Stimulated activated CD8-positive, alpha-beta memory T cell treated with anti-CD3 and anti-CD28 coated beads, Interleukin-4, amount 100 ng/mL, for 48 hours (primary cell): ENCODE results near the gene TP53TG3F.
"Not testable (repeated sequence)": the region's sequence is repeated elsewhere in the genome, so short reads cannot be mapped to it uniquely, and the experiment has no call there.

Source experiments
- DNase-seq: peaks from one replicate; pipeline ENCODE4 v3.0.0-alpha.2; 2020

The TP53TG3F gene, protein sequence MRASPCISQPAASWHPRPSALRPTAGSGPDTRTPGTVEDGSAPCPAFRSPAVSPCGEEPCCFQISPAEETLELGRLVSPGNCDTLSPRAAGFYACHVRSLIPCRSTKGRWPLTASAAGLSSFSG

DNA sequence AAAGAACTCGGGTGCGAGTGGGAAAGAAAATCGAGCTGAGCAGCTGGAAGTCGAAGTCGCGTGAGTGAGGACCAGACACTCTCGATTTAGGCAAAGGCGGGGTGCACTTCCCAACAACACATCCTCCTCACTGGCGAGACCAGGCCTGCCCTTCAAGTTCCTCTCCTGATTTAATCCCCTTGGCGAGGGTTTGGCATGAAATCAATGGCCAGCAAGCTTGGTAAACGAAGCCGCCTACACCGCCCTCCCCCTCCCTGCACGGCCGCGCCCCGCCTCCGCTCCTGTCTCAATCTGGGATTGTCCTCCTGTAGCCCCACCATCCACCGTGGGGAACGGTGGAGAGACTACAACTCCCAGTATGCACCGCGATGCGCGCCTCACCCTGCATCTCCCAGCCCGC is at the start of gene TP53TG3F:
TSS of gene TP53TG3F (plus strand) at position 301 of the 400 bp plus-strand sequence. CDS start at position 369, 68 bp downstream.
- DNase-seq: not testable (repeated sequence)

DNA sequence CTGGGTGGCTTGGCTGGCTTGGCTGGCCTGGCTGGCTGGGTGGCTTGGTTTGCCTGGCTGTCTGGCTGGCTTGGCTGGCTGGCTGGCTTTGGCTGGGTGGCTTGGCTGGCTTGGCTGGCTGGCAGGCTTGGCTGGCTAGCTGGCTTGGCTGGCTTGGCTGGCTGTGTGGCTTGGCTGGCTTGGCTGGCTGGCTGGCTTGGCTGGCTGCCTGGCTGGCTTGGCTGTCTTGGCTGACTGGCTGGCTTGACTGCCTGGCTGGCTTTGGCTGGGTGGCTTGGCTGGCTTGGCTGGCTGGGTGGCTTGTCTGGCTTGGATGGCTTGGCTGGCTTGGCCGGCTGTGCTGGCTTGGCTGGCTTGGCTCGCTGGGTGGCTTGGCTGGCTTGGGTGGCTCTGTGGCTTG is 32.2 kb downstream of the TP53TG3F start:
- DNase-seq: not testable (repeated sequence)

DNA sequence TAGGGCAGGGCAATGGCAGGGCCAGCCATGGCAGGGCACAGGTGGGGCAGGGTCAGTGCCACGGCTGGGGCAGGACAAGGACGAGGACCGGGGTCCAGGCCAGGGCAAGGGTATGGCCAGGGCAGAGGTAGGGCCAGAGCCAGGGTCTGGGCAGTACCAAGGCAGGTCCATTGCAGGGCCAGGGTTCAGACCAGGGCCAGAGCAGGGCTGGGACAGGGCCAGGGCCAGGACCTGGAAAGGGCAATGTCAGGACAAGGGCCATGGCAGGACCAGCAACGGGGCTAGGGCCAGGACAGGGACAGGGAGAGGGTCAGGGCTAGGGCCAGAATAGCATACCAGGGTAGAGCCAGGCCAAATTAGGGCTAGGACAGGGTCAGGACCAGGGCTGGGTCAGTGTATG is 47.8 kb downstream of the TP53TG3F start:
- not testable (repeated sequence) for DNase-seq

DNA sequence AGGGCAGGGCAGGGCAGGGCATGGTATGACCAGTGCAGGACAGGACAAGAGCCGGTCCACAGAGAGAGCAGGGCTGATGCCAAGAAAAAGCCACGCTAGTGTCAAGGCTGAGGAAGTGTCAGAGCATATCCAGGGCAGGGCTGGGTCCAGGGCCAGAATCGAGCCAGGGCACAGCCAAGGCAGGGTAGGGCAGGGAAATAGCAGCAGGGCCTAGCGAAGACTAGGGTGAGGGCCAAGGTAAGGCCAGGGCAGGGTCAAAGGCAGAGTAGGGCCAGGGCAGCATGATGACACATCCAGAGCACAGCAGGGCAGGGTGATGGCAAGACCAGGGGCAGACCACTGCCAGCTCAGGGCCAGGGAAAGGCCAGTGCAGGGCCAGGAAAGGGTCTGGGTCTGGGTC is 49.7 kb downstream of the TP53TG3F start:
- DNase-seq: not testable (repeated sequence)

DNA sequence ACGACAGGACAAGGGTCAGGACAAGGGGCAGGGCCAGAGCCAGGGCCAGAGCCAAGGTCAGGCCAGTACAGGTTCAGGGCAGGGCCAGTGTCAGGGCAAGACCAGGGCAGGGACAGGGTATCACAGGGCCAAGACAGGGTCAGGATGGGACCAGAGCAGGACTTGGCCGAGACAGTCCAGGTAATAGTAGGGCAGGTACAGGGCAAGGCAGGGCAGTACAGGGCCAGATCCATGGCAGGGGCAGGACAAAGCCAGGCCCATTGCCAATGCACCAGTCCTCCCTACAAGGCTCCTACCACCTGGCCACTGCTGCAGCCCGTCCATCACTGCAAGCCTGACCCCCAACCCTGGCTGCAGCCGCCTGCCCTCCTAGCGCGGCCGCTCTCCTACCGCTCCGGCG is 50.5 kb downstream of the TP53TG3F start:
- not testable (repeated sequence) for DNase-seq
